DLD1 (cell line): ENCODE measurements around the gene ZNF35.

Experiments used
- in situ Hi-C: cut with HindIII; loops from 2 replicates; pipeline ENCODE4 v1.10.0; 2017; ENCODE audit warnings: low sequenced_read_pairs

The ZNF35 gene

DNA sequence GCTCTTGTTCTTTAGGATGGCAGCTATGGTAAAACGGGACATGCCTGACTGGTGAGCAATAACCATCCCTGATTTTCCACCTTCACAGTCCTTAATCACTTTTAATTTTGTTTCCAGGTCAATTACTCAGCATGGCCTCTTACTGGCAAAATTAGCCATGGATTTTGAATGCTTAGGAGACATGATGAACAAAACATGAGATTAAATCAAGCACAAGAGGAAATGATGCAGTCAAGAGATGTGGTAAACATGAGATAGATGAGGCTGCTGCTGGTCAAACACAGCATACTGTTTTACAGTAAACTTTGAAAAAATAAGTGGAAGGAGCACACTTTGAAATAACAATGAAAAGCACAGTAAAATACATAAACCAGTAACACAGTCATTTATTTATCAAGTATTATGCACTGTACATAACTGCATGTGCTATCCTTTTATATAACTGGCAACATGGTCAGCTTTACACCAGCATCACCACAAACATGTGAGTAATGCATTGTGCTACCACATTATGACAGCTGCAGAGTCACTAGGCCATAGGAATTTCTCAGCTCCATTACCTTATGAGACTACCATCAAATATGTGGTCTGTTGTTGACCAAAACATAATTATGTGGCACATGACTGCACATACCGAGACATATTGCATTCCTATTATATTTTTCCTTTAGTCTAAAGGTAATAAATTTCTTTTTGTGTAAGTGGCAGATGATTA, 33.8 kb downstream of the ZNF35 start:
- in situ Hi-C loops = no loop called here

DNA sequence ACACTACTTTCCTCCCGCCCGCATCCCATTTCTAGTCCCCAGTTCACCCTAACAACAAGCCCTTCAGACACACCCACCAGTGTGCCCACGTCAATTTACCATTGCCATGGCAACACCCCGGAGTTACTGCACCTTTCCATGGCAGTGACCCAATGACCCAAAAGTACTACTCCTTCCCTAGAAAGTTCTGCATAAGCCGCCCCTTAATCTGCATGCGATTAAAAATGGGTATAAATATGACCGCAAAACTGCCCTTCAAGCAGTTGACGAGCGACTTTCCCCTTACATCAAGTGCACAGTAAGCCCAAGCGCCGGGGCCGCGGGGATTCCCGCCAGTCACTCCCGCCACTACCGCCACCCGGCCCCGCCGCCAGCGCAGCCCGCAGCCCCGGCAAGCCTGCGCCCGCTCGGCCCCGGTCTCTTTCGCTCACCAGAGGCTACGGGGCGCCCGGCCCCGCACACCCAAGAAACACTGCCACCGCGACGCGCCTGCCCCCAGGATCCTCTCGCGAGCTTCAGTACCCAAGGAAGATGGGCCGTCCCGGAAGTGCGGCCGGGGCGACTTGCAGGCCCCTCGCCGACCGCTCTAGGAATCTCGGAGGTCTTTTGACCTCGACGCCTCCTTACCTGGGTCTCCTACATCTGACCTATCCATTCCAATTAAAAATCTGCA, 36.7 kb downstream of the ZNF35 start:
- in situ Hi-C loops = no loop called here

DNA sequence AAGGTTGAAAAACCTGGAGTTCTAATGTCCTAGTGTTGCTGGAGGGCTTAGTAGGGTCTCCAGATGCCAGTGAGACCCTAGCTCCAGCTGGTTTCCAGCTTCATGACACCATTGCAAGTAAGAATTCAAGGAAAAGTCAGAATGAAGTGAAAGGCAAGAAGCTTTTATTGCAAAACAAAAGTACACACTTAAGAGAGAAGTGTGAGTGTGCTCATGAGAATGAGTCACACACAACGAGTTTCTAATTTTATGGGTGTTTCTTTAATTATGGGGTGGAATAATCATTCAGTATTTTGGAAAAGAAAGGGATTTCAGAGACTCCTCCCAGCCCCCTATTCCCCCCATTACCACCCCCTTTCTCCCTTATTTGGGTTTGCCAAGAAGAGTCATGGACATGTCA, 39.4 kb downstream of the ZNF35 start:
- in situ Hi-C loops = no loop called here
